ENCODE measurements around the gene ARID3B.
"Not testable (repeated sequence)": the region's sequence is repeated elsewhere in the genome, so short reads cannot be mapped to it uniquely, and the experiment has no call there.

Gene ARID3B

GRCh38 chr15:74514059-74514458 lies 27.0 kb upstream of the ARID3B start:
- not testable (repeated sequence) for H3K9ac ChIP-seq (ENCODE audit: low read depth, low read length); H3K9me3 ChIP-seq (ENCODE audit: control insufficient read depth, insufficient read depth, low read length); H3K27me3 ChIP-seq (ENCODE audit: control insufficient read depth, insufficient read depth, low read length); H3K4me3 ChIP-seq (ENCODE audit: low read depth, low read length); H3K4me1 ChIP-seq (ENCODE audit: control insufficient read depth, insufficient read depth, low read length); H3K36me3 ChIP-seq (ENCODE audit: control insufficient read depth, insufficient read depth, low read length)

GRCh38 chr15:74517096-74517495 lies 23.9 kb upstream of the ARID3B start:
- no peaks in the 10 kb centered on the region for H3K4me1 ChIP-seq (ENCODE audit: control insufficient read depth, insufficient read depth, low read length)

GRCh38 chr15:74519311-74519710 lies 21.7 kb upstream of the ARID3B start:
- no peaks in the 10 kb centered on the region for H3K9me3 ChIP-seq (ENCODE audit: control insufficient read depth, insufficient read depth, low read length)
- H3K4me3 ChIP-seq (ENCODE audit: low read depth, low read length), result no peak overlapping the region
- no peaks in the 10 kb centered on the region for H3K4me1 ChIP-seq (ENCODE audit: control insufficient read depth, insufficient read depth, low read length)
- no peaks in the 10 kb centered on the region for H3K36me3 ChIP-seq (ENCODE audit: control insufficient read depth, insufficient read depth, low read length)
- H3K27me3 ChIP-seq (ENCODE audit: control insufficient read depth, insufficient read depth, low read length), result no peaks in the 10 kb centered on the region
- H3K9ac ChIP-seq (ENCODE audit: low read depth, low read length), result no peak overlapping the region

More at GRCh38 chr15:74517096-74517495, 23.9 kb upstream of the ARID3B start:
- Histone ChIP-seq H3K4me3 (ENCODE audit: low read depth, low read length) (no peak overlapping the region), H3K9ac (ENCODE audit: low read depth, low read length) (no peak overlapping the region), H3K36me3 (ENCODE audit: control insufficient read depth, insufficient read depth, low read length) (no peaks in the 10 kb centered on the region), H3K9me3 (ENCODE audit: control insufficient read depth, insufficient read depth, low read length) (no peaks in the 10 kb centered on the region), H3K27me3 (ENCODE audit: control insufficient read depth, insufficient read depth, low read length) (no peaks in the 10 kb centered on the region)

DNA sequence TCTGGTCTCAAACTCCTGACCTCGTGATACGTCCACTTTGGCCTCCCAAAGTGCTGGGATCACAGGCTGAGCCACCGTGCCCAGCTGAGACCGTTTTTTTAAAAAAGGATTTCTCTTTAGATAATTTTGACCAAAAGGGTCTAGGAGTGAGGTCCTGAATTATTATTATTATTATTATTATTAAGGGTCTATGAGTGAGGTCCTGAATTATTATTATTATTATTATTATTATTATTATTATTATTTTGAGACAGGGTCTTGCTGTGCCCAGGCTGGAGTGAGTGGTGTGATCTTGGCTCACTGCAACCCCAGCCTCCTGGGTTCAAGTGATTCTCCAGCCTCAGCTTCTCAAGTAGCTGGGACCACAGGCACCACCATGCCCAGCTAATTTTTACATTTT lies 20.6 kb upstream of the ARID3B start:
- Histone ChIP-seq H3K9me3 (ENCODE audit: control insufficient read depth, insufficient read depth, low read length) (no peaks in the 10 kb centered on the region), H3K36me3 (ENCODE audit: control insufficient read depth, insufficient read depth, low read length) (no peaks in the 10 kb centered on the region), H3K27me3 (ENCODE audit: control insufficient read depth, insufficient read depth, low read length) (no peaks in the 10 kb centered on the region), H3K4me1 (ENCODE audit: control insufficient read depth, insufficient read depth, low read length) (no peaks in the 10 kb centered on the region), H3K9ac (ENCODE audit: low read depth, low read length) (no peak overlapping the region), H3K4me3 (ENCODE audit: low read depth, low read length) (no peak overlapping the region)

- Histone ChIP-seq H3K27me3 (ENCODE audit: control insufficient read depth, insufficient read depth, low read length) (no peaks in the 10 kb centered on the region), H3K4me3 (ENCODE audit: low read depth, low read length) (no peak overlapping the region), H3K36me3 (ENCODE audit: control insufficient read depth, insufficient read depth, low read length) (no peaks in the 10 kb centered on the region), H3K4me1 (ENCODE audit: control insufficient read depth, insufficient read depth, low read length) (no peaks in the 10 kb centered on the region), H3K9ac (ENCODE audit: low read depth, low read length) (no peak overlapping the region), H3K9me3 (ENCODE audit: control insufficient read depth, insufficient read depth, low read length) (no peaks in the 10 kb centered on the region)
These were observed 17.0 kb upstream of the ARID3B start for GRCh38 chr15:74523982-74524381.

- Histone ChIP-seq H3K4me1 (ENCODE audit: control insufficient read depth, insufficient read depth, low read length) (peaks cover 4% of the 10 kb centered on the region), H3K36me3 (ENCODE audit: control insufficient read depth, insufficient read depth, low read length) (no peaks in the 10 kb centered on the region), H3K27me3 (ENCODE audit: control insufficient read depth, insufficient read depth, low read length) (no peaks in the 10 kb centered on the region), H3K4me3 (ENCODE audit: low read depth, low read length) (no peak overlapping the region), H3K9ac (ENCODE audit: low read depth, low read length) (no peak overlapping the region), H3K9me3 (ENCODE audit: control insufficient read depth, insufficient read depth, low read length) (no peaks in the 10 kb centered on the region)
These were observed 15.7 kb upstream of the ARID3B start for GRCh38 chr15:74525309-74525708.

- H3K9ac ChIP-seq (ENCODE audit: low read depth, low read length), result no peak overlapping the region
- no peaks in the 10 kb centered on the region for H3K9me3 ChIP-seq (ENCODE audit: control insufficient read depth, insufficient read depth, low read length)
- H3K27me3 ChIP-seq (ENCODE audit: control insufficient read depth, insufficient read depth, low read length), result no peaks in the 10 kb centered on the region
- H3K36me3 ChIP-seq (ENCODE audit: control insufficient read depth, insufficient read depth, low read length), result no peaks in the 10 kb centered on the region
- H3K4me1 ChIP-seq (ENCODE audit: control insufficient read depth, insufficient read depth, low read length), result peaks cover 10% of the 10 kb centered on the region
- H3K4me3 ChIP-seq (ENCODE audit: low read depth, low read length), result no peak overlapping the region
These were observed 15.1 kb upstream of the ARID3B start for GRCh38 chr15:74525945-74526344.

DNA sequence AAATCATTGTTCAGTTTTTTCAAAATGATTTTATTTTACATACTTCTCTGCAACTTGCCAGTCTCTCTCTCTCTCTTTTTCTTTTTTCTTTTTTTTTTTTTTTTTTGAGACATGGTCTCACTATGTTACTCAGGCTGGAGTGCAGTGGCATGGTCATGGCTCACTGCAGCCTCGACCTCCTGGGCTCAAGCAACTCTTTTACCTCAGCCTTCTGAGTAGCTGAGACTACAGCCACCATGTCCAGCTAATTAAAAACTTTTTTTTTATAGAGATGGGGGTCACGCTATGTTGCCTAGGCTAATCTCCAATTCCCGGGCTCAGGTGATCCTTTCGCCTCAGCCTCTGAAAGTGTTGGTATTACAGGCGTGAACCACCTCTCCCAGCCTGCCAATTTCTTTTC lies 12.1 kb upstream of the ARID3B start:
- H3K9me3 ChIP-seq (ENCODE audit: control insufficient read depth, insufficient read depth, low read length), result no peaks in the 10 kb centered on the region
- peaks cover 20% of the 10 kb centered on the region for H3K4me1 ChIP-seq (ENCODE audit: control insufficient read depth, insufficient read depth, low read length)
- no peak overlapping the region for H3K4me3 ChIP-seq (ENCODE audit: low read depth, low read length)
- H3K36me3 ChIP-seq (ENCODE audit: control insufficient read depth, insufficient read depth, low read length), result no peaks in the 10 kb centered on the region
- H3K27me3 ChIP-seq (ENCODE audit: control insufficient read depth, insufficient read depth, low read length), result no peaks in the 10 kb centered on the region
- H3K9ac ChIP-seq (ENCODE audit: low read depth, low read length), result no peak overlapping the region

- no peak overlapping the region for H3K9ac ChIP-seq (ENCODE audit: low read depth, low read length)
- peaks cover 20% of the 10 kb centered on the region for H3K4me1 ChIP-seq (ENCODE audit: control insufficient read depth, insufficient read depth, low read length)
- H3K9me3 ChIP-seq (ENCODE audit: control insufficient read depth, insufficient read depth, low read length), result no peaks in the 10 kb centered on the region
These were observed 11.1 kb upstream of the ARID3B start for GRCh38 chr15:74529921-74530320.

GRCh38 chr15:74530771-74531143 lies 10.3 kb upstream of the ARID3B start:
- Histone ChIP-seq H3K9ac (ENCODE audit: low read depth, low read length) (peak overlapping the region; percentile 62), H3K9me3 (ENCODE audit: control insufficient read depth, insufficient read depth, low read length) (no peaks in the 10 kb centered on the region)

More at GRCh38 chr15:74529921-74530320, 11.1 kb upstream of the ARID3B start:
- no peaks in the 10 kb centered on the region for H3K36me3 ChIP-seq (ENCODE audit: control insufficient read depth, insufficient read depth, low read length)
- H3K4me3 ChIP-seq (ENCODE audit: low read depth, low read length), result no peak overlapping the region
- no peaks in the 10 kb centered on the region for H3K27me3 ChIP-seq (ENCODE audit: control insufficient read depth, insufficient read depth, low read length)

DNA sequence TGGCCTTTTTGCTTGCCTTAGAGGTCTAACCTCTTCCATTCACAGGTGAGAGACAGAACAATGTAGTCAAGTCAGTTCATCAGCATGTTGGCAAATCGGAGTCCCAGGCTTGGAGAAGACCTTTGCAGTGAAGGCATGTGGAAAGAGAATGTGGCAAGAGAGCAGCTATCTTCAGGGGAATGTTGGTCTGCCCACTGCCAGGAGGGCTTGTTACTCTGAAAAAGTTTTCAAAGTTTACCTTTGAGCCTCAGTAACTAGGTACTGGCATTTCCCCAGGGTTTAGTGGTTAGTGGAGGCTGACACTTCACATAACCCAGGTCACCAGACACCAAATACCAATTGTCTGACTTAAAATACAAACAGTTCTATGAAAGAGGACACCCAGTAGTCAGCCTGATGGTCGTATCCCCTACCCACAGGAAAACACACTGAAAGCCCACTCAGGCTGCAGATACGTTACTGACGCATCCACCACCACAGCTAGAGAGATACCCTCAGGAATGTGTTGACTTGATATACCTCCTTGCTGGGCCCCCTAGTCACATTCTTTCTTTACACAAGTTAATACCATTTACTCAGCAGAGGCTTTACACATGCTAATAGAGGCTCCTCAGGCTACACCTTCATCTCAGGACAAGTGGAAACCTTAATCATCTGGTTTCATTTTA lies 9.7 kb upstream of the ARID3B start:
- Histone ChIP-seq H3K4me3 (ENCODE audit: low read depth, low read length) (peak overlapping the region; percentile 20), H3K9ac (ENCODE audit: low read depth, low read length) (no peak overlapping the region), H3K9me3 (ENCODE audit: control insufficient read depth, insufficient read depth, low read length) (no peaks in the 10 kb centered on the region), H3K36me3 (ENCODE audit: control insufficient read depth, insufficient read depth, low read length) (no peaks in the 10 kb centered on the region), H3K4me1 (ENCODE audit: control insufficient read depth, insufficient read depth, low read length) (peaks cover 25% of the 10 kb centered on the region), H3K27me3 (ENCODE audit: control insufficient read depth, insufficient read depth, low read length) (no peaks in the 10 kb centered on the region)

More at GRCh38 chr15:74530771-74531143, 10.3 kb upstream of the ARID3B start:
- Histone ChIP-seq H3K4me1 (ENCODE audit: control insufficient read depth, insufficient read depth, low read length) (peaks cover 25% of the 10 kb centered on the region), H3K4me3 (ENCODE audit: low read depth, low read length) (no peak overlapping the region), H3K27me3 (ENCODE audit: control insufficient read depth, insufficient read depth, low read length) (no peaks in the 10 kb centered on the region), H3K36me3 (ENCODE audit: control insufficient read depth, insufficient read depth, low read length) (no peaks in the 10 kb centered on the region)

GRCh38 chr15:74535388-74536084 lies 5.5 kb upstream of the ARID3B start:
- H3K27me3 ChIP-seq (ENCODE audit: control insufficient read depth, insufficient read depth, low read length), result no peaks in the 10 kb centered on the region
- H3K9ac ChIP-seq (ENCODE audit: low read depth, low read length), result no peak overlapping the region
- H3K9me3 ChIP-seq (ENCODE audit: control insufficient read depth, insufficient read depth, low read length), result no peaks in the 10 kb centered on the region
- H3K36me3 ChIP-seq (ENCODE audit: control insufficient read depth, insufficient read depth, low read length), result no peaks in the 10 kb centered on the region
- no peak overlapping the region for H3K4me3 ChIP-seq (ENCODE audit: low read depth, low read length)
- peaks cover 19% of the 10 kb centered on the region for H3K4me1 ChIP-seq (ENCODE audit: control insufficient read depth, insufficient read depth, low read length)

All from iPS-15b (cell line).